HG03520 (cell line): ENCODE results near the gene DCAF8.

ENCODE experiments used
- ATAC-seq: cut with Tn5 transposase; IDR thresholded peaks from one replicate; pipeline ENCODE4 v1.9.1; 2021; ENCODE audit warnings: mild to moderate bottlenecking, moderate library complexity; ENCODE audit not compliant: unreplicated experiment

Gene DCAF8

GRCh38 chr1:160264795-160265307, 2.5 kb upstream of the DCAF8 start:
- ATAC-seq = no peak

- no peak for ATAC-seq
Observed at GRCh38 chr1:160261556-160261892, 825 bp downstream of the DCAF8 start.

GRCh38 chr1:160260406-160261382, 1.7 kb downstream of the DCAF8 start:
- ATAC-seq = no peak

- ATAC-seq = no peak
Observed at GRCh38 chr1:160258177-160258798, 4.1 kb downstream of the DCAF8 start.

GRCh38 chr1:160257411-160258015, 4.8 kb downstream of the DCAF8 start:
- ATAC-seq = no peak

- ATAC-seq = no peak
Observed at GRCh38 chr1:160256396-160257046, 5.8 kb downstream of the DCAF8 start.

GRCh38 chr1:160255781-160256300, 6.5 kb downstream of the DCAF8 start:
- ATAC-seq = no peak

GRCh38 chr1:160251687-160252526, 10.4 kb downstream of the DCAF8 start:
- no peak for ATAC-seq

GRCh38 chr1:160251011-160251410, 11.3 kb downstream of the DCAF8 start:
- no peak for ATAC-seq

- ATAC-seq = no peak
Observed at GRCh38 chr1:160247053-160247452, 15.3 kb downstream of the DCAF8 start.

GRCh38 chr1:160245434-160245833, 16.9 kb downstream of the DCAF8 start:
- no peak for ATAC-seq

- no peak for ATAC-seq
Observed at GRCh38 chr1:160244209-160244608, 18.1 kb downstream of the DCAF8 start.

- ATAC-seq = no peak
Observed at GRCh38 chr1:160243767-160244166, 18.6 kb downstream of the DCAF8 start.

- no peak for ATAC-seq
Observed at GRCh38 chr1:160239582-160240299, 22.6 kb downstream of the DCAF8 start.

- no peak for ATAC-seq
Observed at GRCh38 chr1:160238408-160238807, 23.9 kb downstream of the DCAF8 start.

GRCh38 chr1:160237558-160237957, 24.8 kb downstream of the DCAF8 start:
- ATAC-seq = no peak

GRCh38 chr1:160236806-160237205, 25.5 kb downstream of the DCAF8 start:
- no peak for ATAC-seq

GRCh38 chr1:160232911-160233310, 29.4 kb downstream of the DCAF8 start:
- ATAC-seq = no peak

GRCh38 chr1:160228431-160228830, 33.9 kb downstream of the DCAF8 start:
- ATAC-seq = no peak
